Lower leg skin (tissue), 3 donors: ENCODE data around the gene IPO13.

ENCODE experiments used
- CTCF ChIP-seq, 3 donors: fragments of 450-650 bp; IDR thresholded peaks; one replicate each; pipeline ENCODE4 v1.5.1; 2016; ENCODE audit warnings: antibody characterized with exemption in 3 of 3, mild to moderate bottlenecking in 3 of 3, moderate library complexity in 2 of 3
- POLR2A ChIP-seq, 2 donors: fragments of 450-650 bp; IDR thresholded peaks; one replicate each; pipeline ENCODE4 v1.6.1; 2016 to 2017; ENCODE audit warnings: antibody characterized with exemption in 2 of 2, mild to moderate bottlenecking in 1 of 2, moderate library complexity in 1 of 2

- TF ChIP-seq CTCF (IDR thresholded peaks at IDR 0.05), result no peak
- no peak for TF ChIP-seq POLR2A (IDR thresholded peaks at IDR 0.05)
Measured at GRCh38 chr1:44013949-44014348, 67.2 kb downstream of the IPO13 start.
